GM12892 (cell line): ENCODE results near the gene FMN2.

Source experiments
- POLR2A ChIP-seq: IDR thresholded peaks from 2 replicates; pipeline ENCODE4 v1.6.1; 2011; ENCODE audit warnings: low read depth, low read length, control low read depth
- POLR2AphosphoS5 ChIP-seq: IDR thresholded peaks from 2 replicates; pipeline ENCODE4 v1.6.1; 2011; ENCODE audit warnings: low read depth, low read length, control low read depth
- TAF1 ChIP-seq: IDR thresholded peaks from 2 replicates; pipeline ENCODE4 v1.6.1; 2011; ENCODE audit warnings: low read depth, mild to moderate bottlenecking, control low read depth, low read length, borderline replicate concordance

- TF ChIP-seq POLR2A (no peak), POLR2AphosphoS5 (no peak), TAF1 (no peak)
Observed at GRCh38 chr1:240350910-240351331, 259.2 kb downstream of the FMN2 start.
